Panc1 (cell line): Measurements from ENCODE around the gene LMBRD1.
"Not testable (repeated sequence)": the region's sequence is repeated elsewhere in the genome, so short reads cannot be mapped to it uniquely, and the experiment has no call there.

Source experiments
- POLR2AphosphoS5 ChIP-seq: IDR thresholded peaks from 2 replicates; pipeline ENCODE4 v1.6.1; 2012; ENCODE audit warnings: mild to moderate bottlenecking, low read depth, low read length, moderate library complexity
- TF ChIP-seq, protein P1 (sequence below): fragments of 450-650 bp; IDR thresholded peaks from 2 replicates; pipeline ENCODE4 v1.5.1; 2017; ENCODE audit warnings: mild to moderate bottlenecking

DNA sequence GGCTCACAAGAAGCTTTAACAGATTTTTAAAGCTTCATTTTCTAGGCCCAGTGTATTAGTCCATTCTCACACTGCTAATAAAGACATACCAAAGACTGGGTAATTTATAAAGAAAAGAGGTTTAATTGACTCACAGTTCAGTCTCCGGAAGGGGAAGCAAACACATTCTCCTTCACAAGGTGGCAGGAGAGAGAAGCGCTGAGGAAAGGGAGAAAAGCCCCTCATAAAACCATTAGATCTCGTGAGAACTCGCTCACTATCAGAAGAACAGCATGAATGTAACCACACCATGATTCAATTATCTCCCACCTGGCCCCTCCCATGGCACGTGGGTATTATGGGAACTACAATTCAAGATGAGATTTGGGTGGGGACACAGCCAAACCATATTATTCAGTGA lies 27.5 kb upstream of the LMBRD1 start:
- not testable (repeated sequence) for TF ChIP-seq POLR2AphosphoS5
- TF ChIP-seq, protein P1, sequence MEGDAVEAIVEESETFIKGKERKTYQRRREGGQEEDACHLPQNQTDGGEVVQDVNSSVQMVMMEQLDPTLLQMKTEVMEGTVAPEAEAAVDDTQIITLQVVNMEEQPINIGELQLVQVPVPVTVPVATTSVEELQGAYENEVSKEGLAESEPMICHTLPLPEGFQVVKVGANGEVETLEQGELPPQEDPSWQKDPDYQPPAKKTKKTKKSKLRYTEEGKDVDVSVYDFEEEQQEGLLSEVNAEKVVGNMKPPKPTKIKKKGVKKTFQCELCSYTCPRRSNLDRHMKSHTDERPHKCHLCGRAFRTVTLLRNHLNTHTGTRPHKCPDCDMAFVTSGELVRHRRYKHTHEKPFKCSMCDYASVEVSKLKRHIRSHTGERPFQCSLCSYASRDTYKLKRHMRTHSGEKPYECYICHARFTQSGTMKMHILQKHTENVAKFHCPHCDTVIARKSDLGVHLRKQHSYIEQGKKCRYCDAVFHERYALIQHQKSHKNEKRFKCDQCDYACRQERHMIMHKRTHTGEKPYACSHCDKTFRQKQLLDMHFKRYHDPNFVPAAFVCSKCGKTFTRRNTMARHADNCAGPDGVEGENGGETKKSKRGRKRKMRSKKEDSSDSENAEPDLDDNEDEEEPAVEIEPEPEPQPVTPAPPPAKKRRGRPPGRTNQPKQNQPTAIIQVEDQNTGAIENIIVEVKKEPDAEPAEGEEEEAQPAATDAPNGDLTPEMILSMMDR, result peak; percentile 12; the same call in 1 of the 2 replicates
